ENCODE results near the gene PCMT1.
A peak's percentile ranks its signal among the peaks of the same experiment; 100 is the strongest.

PCMT1 gene

GRCh38 chr6:149856256-149856994 lies 106.9 kb downstream of the PCMT1 start:
- CTCF ChIA-PET = interaction anchor here (0.7 to 1.0 kb wide), 2 partner anchors 14 to 40 kb away, joined by 3 to 5 read pairs; no protein-coding TSS in a partner anchor
- POLR2A ChIA-PET (ENCODE audit: low non-redundant PET) = interaction anchor here (0.6 kb wide), 1 partner anchor 18 kb away, joined by 3 read pairs; no protein-coding TSS in a partner anchor

DNA sequence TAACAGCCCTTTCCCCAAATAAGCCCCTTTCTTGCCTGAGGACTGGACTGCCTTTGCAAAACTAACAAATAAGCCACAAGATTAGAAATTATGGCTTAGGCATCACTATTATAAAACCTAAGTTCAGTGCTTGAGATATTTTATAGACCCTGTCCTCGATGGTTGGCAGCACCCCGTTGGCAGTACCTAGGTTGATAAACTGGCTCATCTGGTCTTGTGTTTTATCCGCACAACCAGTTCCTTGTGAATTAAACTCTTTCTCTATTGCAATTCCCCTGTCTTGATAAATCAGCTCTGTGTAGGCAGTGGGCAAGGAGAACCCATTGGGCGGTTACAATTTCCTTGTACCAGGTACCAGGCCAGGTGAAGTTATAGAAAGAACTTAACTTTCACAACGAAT lies 108.0 kb downstream of the PCMT1 start:
- H3K27ac ChIP-seq = peak overlapping the region; percentile 75
- DNase-seq (ENCODE audit: low spot score) = no peak
- TF ChIP-seq, protein P1, sequence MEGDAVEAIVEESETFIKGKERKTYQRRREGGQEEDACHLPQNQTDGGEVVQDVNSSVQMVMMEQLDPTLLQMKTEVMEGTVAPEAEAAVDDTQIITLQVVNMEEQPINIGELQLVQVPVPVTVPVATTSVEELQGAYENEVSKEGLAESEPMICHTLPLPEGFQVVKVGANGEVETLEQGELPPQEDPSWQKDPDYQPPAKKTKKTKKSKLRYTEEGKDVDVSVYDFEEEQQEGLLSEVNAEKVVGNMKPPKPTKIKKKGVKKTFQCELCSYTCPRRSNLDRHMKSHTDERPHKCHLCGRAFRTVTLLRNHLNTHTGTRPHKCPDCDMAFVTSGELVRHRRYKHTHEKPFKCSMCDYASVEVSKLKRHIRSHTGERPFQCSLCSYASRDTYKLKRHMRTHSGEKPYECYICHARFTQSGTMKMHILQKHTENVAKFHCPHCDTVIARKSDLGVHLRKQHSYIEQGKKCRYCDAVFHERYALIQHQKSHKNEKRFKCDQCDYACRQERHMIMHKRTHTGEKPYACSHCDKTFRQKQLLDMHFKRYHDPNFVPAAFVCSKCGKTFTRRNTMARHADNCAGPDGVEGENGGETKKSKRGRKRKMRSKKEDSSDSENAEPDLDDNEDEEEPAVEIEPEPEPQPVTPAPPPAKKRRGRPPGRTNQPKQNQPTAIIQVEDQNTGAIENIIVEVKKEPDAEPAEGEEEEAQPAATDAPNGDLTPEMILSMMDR (conservative IDR thresholded peaks at IDR 0.05; ENCODE audit: low read depth) = no peak
- POLR2A ChIA-PET (ENCODE audit: low non-redundant PET) = no interaction called here
- CTCF ChIA-PET = interaction anchor here (1.0 kb wide), 1 partner anchor 39 kb away, joined by 3 read pairs; no protein-coding TSS in a partner anchor

More at GRCh38 chr6:149856256-149856994, 106.9 kb downstream of the PCMT1 start:
- no peak for DNase-seq (ENCODE audit: low spot score)
- peak overlapping the region; percentile 75 for H3K27ac ChIP-seq
- TF ChIP-seq, protein P1 (conservative IDR thresholded peaks at IDR 0.05; ENCODE audit: low read depth) = no peak

DNA sequence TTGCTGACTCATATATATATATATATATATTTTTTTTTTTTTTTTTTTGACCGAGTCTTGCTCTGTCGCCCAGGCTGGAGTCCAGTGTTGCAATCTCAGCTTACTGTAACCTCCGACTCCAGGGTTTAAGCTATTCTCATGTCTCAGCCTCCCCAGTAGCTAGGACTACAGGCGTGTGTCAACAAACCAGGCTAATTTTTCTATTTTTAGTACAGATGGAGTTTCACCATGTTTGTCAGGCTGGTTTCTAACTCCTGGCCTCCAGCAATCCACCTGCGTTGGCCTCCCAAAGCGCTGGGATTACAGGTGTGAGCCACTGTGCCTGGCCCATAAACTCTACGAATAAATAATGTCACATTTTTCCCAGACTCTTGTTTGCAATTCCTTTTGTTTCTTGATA lies 109.8 kb downstream of the PCMT1 start:
- DNase-seq (ENCODE audit: low spot score) = no peak
- peak overlapping the region; percentile 98 for H3K27ac ChIP-seq
- POLR2A ChIA-PET (ENCODE audit: low non-redundant PET) = no interaction called here
- CTCF ChIA-PET = interaction anchor here (0.7 kb wide), 1 partner anchor 57 kb away, joined by 3 read pairs; no protein-coding TSS in a partner anchor
- TF ChIP-seq, protein P1 (conservative IDR thresholded peaks at IDR 0.05; ENCODE audit: low read depth) = no peak

GRCh38 chr6:149859938-149860337 lies 110.4 kb downstream of the PCMT1 start:
- peak overlapping the region; percentile 98 for H3K27ac ChIP-seq
- CTCF ChIA-PET = interaction anchor here (0.7 kb wide), 1 partner anchor 56 kb away, joined by 3 read pairs; no protein-coding TSS in a partner anchor
- POLR2A ChIA-PET (ENCODE audit: low non-redundant PET) = no interaction called here
- TF ChIP-seq, protein P1 (conservative IDR thresholded peaks at IDR 0.05; ENCODE audit: low read depth) = no peak
- DNase-seq (ENCODE audit: low spot score) = no peak

DNA sequence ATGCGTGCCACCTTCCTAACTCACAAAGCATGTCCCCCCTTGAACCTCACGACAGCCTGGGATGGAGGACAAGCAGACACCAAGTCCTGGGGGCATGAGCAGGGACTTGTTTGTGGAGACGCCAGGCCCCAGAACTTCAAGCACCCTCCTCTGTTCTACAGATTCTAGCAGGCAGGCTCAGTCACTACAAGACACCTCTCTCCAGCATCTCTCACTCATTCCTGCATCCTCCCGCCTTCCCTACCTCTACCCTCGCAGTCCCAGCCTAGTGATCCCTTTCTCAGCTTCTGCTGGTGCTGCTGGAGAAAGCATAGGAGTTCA lies 110.9 kb downstream of the PCMT1 start:
- TF ChIP-seq, protein P1 (conservative IDR thresholded peaks at IDR 0.05; ENCODE audit: low read depth) = no peak
- ChIA-PET CTCF (no interaction called here), POLR2A (ENCODE audit: low non-redundant PET) (no interaction called here)
- H3K27ac ChIP-seq = peak overlapping the region; percentile 98
- no peak for DNase-seq (ENCODE audit: low spot score)
